AG09319 (cell line): Measurements from ENCODE around the gene ENOX1.

ENCODE experiments used
- DNase-seq: peaks from one replicate; pipeline ENCODE4 v3.0.0-alpha.2; 2010; ENCODE audit warnings: low read depth; ENCODE audit errors: extremely low read depth
- CTCF ChIP-seq: IDR thresholded peaks from 2 replicates; pipeline ENCODE4 v1.5.1; 2011; ENCODE audit warnings: low read depth, mild to moderate bottlenecking, inconsistent platforms, low read length, moderate library complexity

ENOX1 gene

GRCh38 chr13:43273362-43273761 is 513.4 kb downstream of the ENOX1 start:
- DNase-seq = no peak
- TF ChIP-seq CTCF = no peak

- no peak for TF ChIP-seq CTCF
- DNase-seq = no peak
Observed at GRCh38 chr13:43272851-43273250, 513.9 kb downstream of the ENOX1 start.

GRCh38 chr13:43271152-43271551 is 515.6 kb downstream of the ENOX1 start:
- no peak for DNase-seq
- TF ChIP-seq CTCF = no peak

GRCh38 chr13:43270130-43270830 is 516.5 kb downstream of the ENOX1 start:
- no peak for TF ChIP-seq CTCF

GRCh38 chr13:43269037-43269481 is 517.7 kb downstream of the ENOX1 start:
- DNase-seq = peak; percentile 90
- TF ChIP-seq CTCF = no peak

More at GRCh38 chr13:43270130-43270830, 516.5 kb downstream of the ENOX1 start:
- no peak for DNase-seq

- DNase-seq = no peak
- TF ChIP-seq CTCF = no peak
Observed at GRCh38 chr13:43268632-43269031, 518.1 kb downstream of the ENOX1 start.

- no peak for TF ChIP-seq CTCF
- no peak for DNase-seq
Observed at GRCh38 chr13:43267916-43268315, 518.9 kb downstream of the ENOX1 start.
